CD14-positive monocyte (primary cell): ENCODE measurements around the gene PTPRN2. TPM values are rescaled to one million over a fixed set of nuclear protein-coding genes. Genes with fewer than 3 reads are reported as not detected.

Experiments used
- DNase-seq, 3 donors: peaks; one replicate each; pipeline ENCODE4 v3.0.0-alpha.2; 2011 to 2022
- H2AFZ ChIP-seq: 2 replicates; pipeline ENCODE4 v1.6.0; 2012; ENCODE audit warnings: mild to moderate bottlenecking, low read depth, low read length, inconsistent platforms; ENCODE audit not compliant: insufficient read depth, poor library complexity, severe bottlenecking
- H3K27ac ChIP-seq, 2 donors: 1 replicate in 1 of 2; 2 replicates in 1 of 2; pipeline ENCODE4 v1.5.1; 2012 to 2013; ENCODE audit warnings: low read length in 2 of 2, control low read depth in 1 of 2, inconsistent platforms in 1 of 2, low read depth in 1 of 2, mild to moderate bottlenecking in 1 of 2
- H3K27me3 ChIP-seq, 2 donors: one replicate each; pipeline versions ENCODE4 v1.6.0 to v1.6.1; 2011 to 2013; ENCODE audit warnings: low read length in 2 of 2; ENCODE audit not compliant: control insufficient read depth in 2 of 2, insufficient read depth in 2 of 2
- H3K36me3 ChIP-seq, 2 donors: replicated peaks in 1 of 2; 1 replicate in 1 of 2; 2 replicates in 1 of 2; pipeline versions ENCODE4 v1.5.1 to v1.6.1; 2012 to 2013; ENCODE audit warnings: low read length in 2 of 2, control low read depth in 1 of 2, inconsistent platforms in 1 of 2, mild to moderate bottlenecking in 1 of 2; ENCODE audit not compliant: insufficient read depth in 2 of 2, control insufficient read depth in 1 of 2
- H3K4me1 ChIP-seq, 2 donors: 1 replicate in 1 of 2; 2 replicates in 1 of 2; pipeline versions ENCODE4 v1.5.1 to v1.6.1; 2012 to 2013; ENCODE audit warnings: low read length in 2 of 2, control low read depth in 1 of 2, inconsistent platforms in 1 of 2, mild to moderate bottlenecking in 1 of 2, moderate library complexity in 1 of 2; ENCODE audit not compliant: insufficient read depth in 2 of 2, control insufficient read depth in 1 of 2
- H3K4me2 ChIP-seq: replicated peaks from 2 replicates; pipeline ENCODE3; 2012; ENCODE audit warnings: low read length, moderate library complexity, mild to moderate bottlenecking; ENCODE audit not compliant: poor library complexity, severe bottlenecking; ENCODE audit errors: extremely low read depth
- H3K4me3 ChIP-seq, 3 experiments: fragments of 200-600 bp in 1 of 3; sonication (generic) in 1 of 3; replicated peaks in 1 of 3; 1 replicate in 2 of 3; 2 replicates in 1 of 3; pipeline ENCODE4 v1.5.1; 2011 to 2013; ENCODE audit warnings: low read length in 3 of 3, mild to moderate bottlenecking in 3 of 3, control low read depth in 2 of 3, low read depth in 2 of 3, inconsistent platforms in 1 of 3, moderate library complexity in 1 of 3
- H3K79me2 ChIP-seq: 2 replicates; pipeline ENCODE4 v1.6.0; 2012; ENCODE audit warnings: mild to moderate bottlenecking, control low read depth, inconsistent platforms, low read length, moderate library complexity; ENCODE audit not compliant: insufficient read depth
- H3K9ac ChIP-seq: 2 replicates; pipeline ENCODE4 v1.6.0; 2017; ENCODE audit warnings: low read length, mild to moderate bottlenecking; ENCODE audit not compliant: insufficient read depth, poor library complexity, severe bottlenecking
- H3K9me3 ChIP-seq, 2 donors: replicated peaks in 1 of 2; 1 replicate in 1 of 2; 2 replicates in 1 of 2; pipeline versions ENCODE4 v1.5.1 to v1.6.1; 2012 to 2013; ENCODE audit warnings: low read length in 2 of 2, control low read depth in 1 of 2; ENCODE audit not compliant: control insufficient read depth in 1 of 2, insufficient read depth in 1 of 2
- H4K20me1 ChIP-seq: 2 replicates; pipeline ENCODE4 v1.6.0; 2012; ENCODE audit warnings: mild to moderate bottlenecking, low read length, control low read depth, moderate library complexity; ENCODE audit not compliant: insufficient read depth
- H3K27ac Mint-ChIP-seq, 7 donors: one replicate each; pipeline ENCODE4 v1.8.0; 2020; ENCODE audit warnings: mild to moderate bottlenecking in 7 of 7, mixed read lengths in 7 of 7, moderate library complexity in 6 of 7, inconsistent platforms in 2 of 7
- H3K27me3 Mint-ChIP-seq, 3 donors: one replicate each; pipeline ENCODE4 v1.8.0; 2021 to 2022; ENCODE audit warnings: low read depth in 3 of 3, mild to moderate bottlenecking in 3 of 3, mixed read lengths in 3 of 3, moderate library complexity in 3 of 3, inconsistent platforms in 1 of 3
- H3K36me3 Mint-ChIP-seq, 2 donors: one replicate each; pipeline ENCODE4 v1.8.0; 2020; ENCODE audit warnings: mixed read lengths in 2 of 2, inconsistent platforms in 1 of 2, mild to moderate bottlenecking in 1 of 2
- H3K4me1 Mint-ChIP-seq: one replicate; pipeline ENCODE4 v1.8.0; 2020; ENCODE audit warnings: mild to moderate bottlenecking, mixed read lengths
- H3K4me3 Mint-ChIP-seq, 2 donors: one replicate each; pipeline ENCODE4 v1.8.0; 2020; ENCODE audit warnings: mild to moderate bottlenecking in 2 of 2, mixed read lengths in 2 of 2, moderate library complexity in 1 of 2
- H3K9me3 Mint-ChIP-seq, 7 donors: one replicate each; pipeline ENCODE4 v1.8.0; 2020 to 2022; ENCODE audit warnings: mixed read lengths in 7 of 7, mild to moderate bottlenecking in 6 of 7, moderate library complexity in 6 of 7, inconsistent platforms in 2 of 7
- WGBS: methylation state at CpG from one replicate; pipeline ENCODE4 v1.1.5; 2013; ENCODE audit warnings: missing lambda C conversion rate; ENCODE audit not compliant: insufficient coverage; 5-methylcytosine and 5-hydroxymethylcytosine counted together
- intact Hi-C, 2 donors: fragments of 100-400 bp; cut with micrococcal nuclease; formaldehyde crosslinking; loops; one replicate each; pipeline versions ENCODE4 v1.15.0 to v1.15.1; 2023
- polyA plus RNA-seq, 3 donors: library from polyadenylated mRNA; depleted of rRNA in 1 of 3; unstranded in 2 of 3; stranded (reverse) in 1 of 3; fragments of 300-500 nt in 2 of 3; fragments of >200 nt in 1 of 3; fragmentation: Illumina TruSeq in 2 of 3; gene quantifications; 1 replicate in 2 of 3; 2 replicates in 1 of 3; pipeline ENCODE4 v1.2.3, GENCODE V29; 2012 to 2021
- TF ChIP-seq, protein P1 (sequence below): fragments of 200-600 bp; IDR thresholded peaks from one replicate; pipeline ENCODE4 v1.8.0; 2022; ENCODE audit warnings: antibody characterized with exemption, mild to moderate bottlenecking

Gene PTPRN2
- polyA plus RNA-seq, 3 donors: 0.25 to 1.4 (median 0.97) TPM

DNA sequence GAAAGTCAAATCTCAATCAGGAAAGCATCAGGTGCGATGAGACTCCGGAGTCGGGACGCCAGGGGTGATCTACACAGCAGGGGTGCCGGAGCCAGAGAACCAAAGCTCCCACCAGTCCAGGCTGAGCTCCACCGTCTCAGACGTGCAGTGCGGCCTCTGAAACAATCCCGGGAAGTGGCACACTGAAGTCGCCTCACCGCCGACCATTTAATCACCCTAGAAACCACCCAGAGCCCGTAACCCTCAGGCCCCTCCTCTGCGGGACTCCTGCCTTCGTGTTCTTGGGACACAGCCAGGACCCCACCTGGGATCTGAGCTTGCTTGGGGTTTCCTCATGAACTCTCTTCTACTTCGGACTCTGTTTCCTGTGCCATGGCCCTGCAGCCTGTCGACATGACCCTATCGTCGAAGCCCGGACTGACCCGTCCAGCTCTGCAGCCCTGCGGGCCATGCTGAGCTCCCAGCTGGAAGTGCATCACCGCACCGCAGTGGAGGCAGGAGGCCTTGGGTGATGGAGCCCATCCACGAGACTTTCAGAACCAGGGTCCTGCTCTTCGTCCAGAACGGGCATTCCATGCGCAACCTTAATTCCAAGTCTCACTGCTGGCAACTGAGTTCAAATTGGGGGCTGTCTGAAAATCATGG lies 266.4 kb downstream of the PTPRN2 start:
- Histone ChIP-seq H2AFZ (no peak overlapping the region), H3K4me3 (no peak overlapping the region), H3K79me2 (no peaks in the 10 kb centered on the region), H3K36me3 (no peaks in the 10 kb centered on the region), H3K9me3 (peaks cover 31 to 69% of the 10 kb centered on the region in 2 donors), H3K4me1 (no peaks in the 10 kb centered on the region), H4K20me1 (no peaks in the 10 kb centered on the region), H3K9ac (no peak overlapping the region), H3K27ac (no peak overlapping the region), H3K4me2 (no peak overlapping the region), H3K27me3 (peaks cover 0 to 11% of the 10 kb centered on the region in 2 donors)
- intact Hi-C loops: no loop called here
- peaks cover 19 to 76% (median 39%) of the 10 kb centered on the region in 7 donors for H3K9me3 Mint-ChIP-seq
- WGBS: 95% methylated on average over 28 of the region's 28 CpGs
- TF ChIP-seq, protein P1, sequence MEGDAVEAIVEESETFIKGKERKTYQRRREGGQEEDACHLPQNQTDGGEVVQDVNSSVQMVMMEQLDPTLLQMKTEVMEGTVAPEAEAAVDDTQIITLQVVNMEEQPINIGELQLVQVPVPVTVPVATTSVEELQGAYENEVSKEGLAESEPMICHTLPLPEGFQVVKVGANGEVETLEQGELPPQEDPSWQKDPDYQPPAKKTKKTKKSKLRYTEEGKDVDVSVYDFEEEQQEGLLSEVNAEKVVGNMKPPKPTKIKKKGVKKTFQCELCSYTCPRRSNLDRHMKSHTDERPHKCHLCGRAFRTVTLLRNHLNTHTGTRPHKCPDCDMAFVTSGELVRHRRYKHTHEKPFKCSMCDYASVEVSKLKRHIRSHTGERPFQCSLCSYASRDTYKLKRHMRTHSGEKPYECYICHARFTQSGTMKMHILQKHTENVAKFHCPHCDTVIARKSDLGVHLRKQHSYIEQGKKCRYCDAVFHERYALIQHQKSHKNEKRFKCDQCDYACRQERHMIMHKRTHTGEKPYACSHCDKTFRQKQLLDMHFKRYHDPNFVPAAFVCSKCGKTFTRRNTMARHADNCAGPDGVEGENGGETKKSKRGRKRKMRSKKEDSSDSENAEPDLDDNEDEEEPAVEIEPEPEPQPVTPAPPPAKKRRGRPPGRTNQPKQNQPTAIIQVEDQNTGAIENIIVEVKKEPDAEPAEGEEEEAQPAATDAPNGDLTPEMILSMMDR: no peak
- no peak for DNase-seq
- no peak overlapping the region for H3K27ac Mint-ChIP-seq
- H3K27me3 Mint-ChIP-seq: peaks cover 3 to 17% (median 11%) of the 10 kb centered on the region in 3 donors
- no peaks in the 10 kb centered on the region for H3K36me3 Mint-ChIP-seq
- no peak overlapping the region for H3K4me3 Mint-ChIP-seq
- H3K4me1 Mint-ChIP-seq: no peaks in the 10 kb centered on the region

DNA sequence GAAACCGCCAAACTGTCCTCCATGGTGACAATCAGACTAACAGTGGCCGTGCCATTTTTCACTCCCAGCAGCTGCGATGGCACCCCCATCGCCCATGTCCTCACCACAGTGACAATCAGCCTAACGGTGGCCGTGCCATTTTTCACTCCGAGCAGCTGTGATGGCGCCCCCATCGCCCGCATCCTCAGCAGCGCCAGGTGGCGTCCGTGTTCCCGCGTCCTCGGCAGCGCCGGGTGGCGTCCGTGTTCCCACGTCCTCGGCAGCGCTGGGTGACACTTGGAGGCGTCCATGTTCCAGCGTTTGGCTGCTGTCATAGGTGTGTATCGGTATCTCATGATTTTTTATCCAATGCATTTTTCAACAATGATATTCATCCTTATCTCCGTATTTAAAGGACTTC lies 267.3 kb downstream of the PTPRN2 start:
- peaks cover 25 to 78% (median 43%) of the 10 kb centered on the region in 7 donors for H3K9me3 Mint-ChIP-seq
- no peak overlapping the region for H3K4me3 Mint-ChIP-seq
- DNase-seq: no peak
- Histone ChIP-seq H3K9me3 (peaks cover 34 to 73% of the 10 kb centered on the region in 2 donors), H2AFZ (no peak overlapping the region), H4K20me1 (no peaks in the 10 kb centered on the region), H3K4me2 (no peak overlapping the region), H3K27me3 (peaks cover 0 to 11% of the 10 kb centered on the region in 2 donors), H3K79me2 (no peaks in the 10 kb centered on the region), H3K36me3 (no peaks in the 10 kb centered on the region), H3K27ac (no peak overlapping the region), H3K9ac (no peak overlapping the region), H3K4me3 (no peak overlapping the region), H3K4me1 (no peaks in the 10 kb centered on the region)
- intact Hi-C loops: no loop called here
- H3K27ac Mint-ChIP-seq: peak overlapping the region in 1 of 7 donors; percentile 50
- no peaks in the 10 kb centered on the region for H3K36me3 Mint-ChIP-seq
- H3K4me1 Mint-ChIP-seq: no peaks in the 10 kb centered on the region
- TF ChIP-seq, protein P1: no peak
- 95% methylated on average over 18 of the region's 27 CpGs for WGBS
- H3K27me3 Mint-ChIP-seq: peaks cover 3 to 17% (median 11%) of the 10 kb centered on the region in 3 donors
